OCI-LY1 (cell line): ENCODE results near the gene COG8.

Source experiments
- H2AFZ ChIP-seq: fragments of 200-600 bp; sonication (generic), shearing (Covaris generic); 2 replicates; pipeline ENCODE4 v1.6.0; 2014; ENCODE audit warnings: antibody characterized with exemption, mild to moderate bottlenecking, low read length
- H3F3A ChIP-seq: fragments of 200-600 bp; sonication (generic), shearing (Covaris generic); 2 replicates; pipeline ENCODE4 v1.6.0; 2014; ENCODE audit warnings: mild to moderate bottlenecking, antibody characterized with exemption, low read length, moderate library complexity; ENCODE audit not compliant: insufficient read depth
- H3K27ac ChIP-seq: fragments of 200-600 bp; sonication (generic); 2 replicates; pipeline ENCODE4 v1.5.1; 2014; ENCODE audit warnings: low read length, mixed run types, mild to moderate bottlenecking, low read depth; ENCODE audit not compliant: poor library complexity, severe bottlenecking
- H3K27me3 ChIP-seq: fragments of 200-600 bp; sonication (generic); 2 replicates; pipeline ENCODE4 v1.6.0; 2014; ENCODE audit warnings: antibody characterized with exemption, mild to moderate bottlenecking, low read length, moderate library complexity; ENCODE audit not compliant: insufficient read depth
- H3K36me3 ChIP-seq: fragments of 200-600 bp; sonication (generic); 2 replicates; pipeline ENCODE4 v1.6.1; 2014; ENCODE audit warnings: mild to moderate bottlenecking, antibody characterized with exemption, low read length, moderate library complexity, mixed read lengths; ENCODE audit not compliant: insufficient read depth
- H3K4me1 ChIP-seq: fragments of 200-600 bp; sonication (generic); 2 replicates; pipeline ENCODE4 v1.5.1; 2014; ENCODE audit warnings: mild to moderate bottlenecking, low read length, moderate library complexity; ENCODE audit not compliant: insufficient read depth, severe bottlenecking
- H3K4me2 ChIP-seq: fragments of 200-600 bp; sonication (generic), shearing (Covaris generic); 2 replicates; pipeline ENCODE4 v1.6.1; 2014; ENCODE audit warnings: low read length
- H3K4me3 ChIP-seq: fragments of 200-600 bp; sonication (generic); 2 replicates; pipeline ENCODE4 v1.5.1; 2014; ENCODE audit warnings: low read length, low read depth, mild to moderate bottlenecking, mixed read lengths; ENCODE audit not compliant: poor library complexity, severe bottlenecking
- H3K79me2 ChIP-seq: fragments of 200-600 bp; shearing (Covaris generic); 2 replicates; pipeline ENCODE4 v1.6.1; 2016; ENCODE audit warnings: mixed run types, low read length, mixed read lengths; ENCODE audit not compliant: insufficient read depth
- H3K9ac ChIP-seq: fragments of 200-600 bp; sonication (generic), shearing (Covaris generic); 2 replicates; pipeline ENCODE4 v1.6.1; 2014; ENCODE audit warnings: mild to moderate bottlenecking, low read length, mixed read lengths
- H3K9me2 ChIP-seq: fragments of 200-600 bp; sonication (generic), shearing (Covaris generic); 2 replicates; pipeline ENCODE4 v1.6.1; 2014; ENCODE audit warnings: low read depth, mild to moderate bottlenecking, low read length, mixed read lengths
- H3K9me3 ChIP-seq: fragments of 200-600 bp; shearing (Covaris generic); 2 replicates; pipeline ENCODE4 v1.6.1; 2014; ENCODE audit warnings: low read length, mixed read lengths
- H4K20me1 ChIP-seq: fragments of 200-600 bp; sonication (generic), shearing (Covaris generic); 2 replicates; pipeline ENCODE4 v1.6.0; 2016; ENCODE audit warnings: mild to moderate bottlenecking, low read length; ENCODE audit not compliant: insufficient read depth
- CTCF ChIP-seq: fragments of 200-600 bp; sonication (generic), shearing (Covaris generic); IDR thresholded peaks from 2 replicates; pipeline ENCODE4 v1.5.1; 2017; ENCODE audit warnings: mild to moderate bottlenecking, antibody characterized with exemption, low read length, moderate library complexity, mixed read lengths
- EZH2 ChIP-seq: fragments of 200-600 bp; sonication (generic), shearing (Covaris generic); IDR thresholded peaks from 2 replicates; pipeline ENCODE4 v1.8.0; 2017; ENCODE audit warnings: borderline replicate concordance, mixed run types, mild to moderate bottlenecking, antibody characterized with exemption, low read length, moderate library complexity, mixed read lengths

COG8 gene

GRCh38 chr16:69315486-69316311, 23.7 kb downstream of the COG8 start:
- Histone ChIP-seq H2AFZ (no peak overlapping the region), H3K4me2 (no peak overlapping the region), H3K36me3 (peaks cover 67% of the 10 kb centered on the region), H3K9me3 (no peaks in the 10 kb centered on the region), H3K9me2 (no peaks in the 10 kb centered on the region), H3K27ac (no peak overlapping the region), H3K4me3 (no peak overlapping the region), H3F3A (no peaks in the 10 kb centered on the region), H3K79me2 (peaks cover 8% of the 10 kb centered on the region), H3K9ac (no peak overlapping the region), H4K20me1 (no peaks in the 10 kb centered on the region), H3K27me3 (no peaks in the 10 kb centered on the region), H3K4me1 (peaks cover 6% of the 10 kb centered on the region)
- TF ChIP-seq EZH2, result no peak
- no peak for TF ChIP-seq CTCF

GRCh38 chr16:69314534-69314933, 24.8 kb downstream of the COG8 start:
- Histone ChIP-seq H3K36me3 (peaks cover 55% of the 10 kb centered on the region), H3K4me2 (no peak overlapping the region)

GRCh38 chr16:69313469-69313868, 25.9 kb downstream of the COG8 start:
- peaks cover 8% of the 10 kb centered on the region for H3K79me2 ChIP-seq

More at GRCh38 chr16:69314534-69314933, 24.8 kb downstream of the COG8 start:
- H3K27ac ChIP-seq, result no peak overlapping the region
- no peaks in the 10 kb centered on the region for H4K20me1 ChIP-seq
- H3K9ac ChIP-seq, result no peak overlapping the region
- H3K4me3 ChIP-seq, result no peak overlapping the region
- H3K9me3 ChIP-seq, result no peaks in the 10 kb centered on the region
- peaks cover 10% of the 10 kb centered on the region for H3K4me1 ChIP-seq
- peaks cover 8% of the 10 kb centered on the region for H3K79me2 ChIP-seq
- no peaks in the 10 kb centered on the region for H3K9me2 ChIP-seq
- H3K27me3 ChIP-seq, result no peaks in the 10 kb centered on the region
- TF ChIP-seq EZH2, result no peak
- no peak for TF ChIP-seq CTCF
- H3F3A ChIP-seq, result no peaks in the 10 kb centered on the region
- H2AFZ ChIP-seq, result no peak overlapping the region

More at GRCh38 chr16:69313469-69313868, 25.9 kb downstream of the COG8 start:
- H3K9me2 ChIP-seq, result no peaks in the 10 kb centered on the region
- H3K4me3 ChIP-seq, result no peak overlapping the region
- H3F3A ChIP-seq, result no peaks in the 10 kb centered on the region; the same call in 1 of the 2 replicates
- no peaks in the 10 kb centered on the region for H4K20me1 ChIP-seq
- H3K27me3 ChIP-seq, result no peaks in the 10 kb centered on the region
- peaks cover 45% of the 10 kb centered on the region for H3K36me3 ChIP-seq
- H3K4me2 ChIP-seq, result no peak overlapping the region
- peaks cover 10% of the 10 kb centered on the region for H3K4me1 ChIP-seq
- H2AFZ ChIP-seq, result no peak overlapping the region
- no peak overlapping the region for H3K9ac ChIP-seq
- no peak overlapping the region for H3K27ac ChIP-seq
- TF ChIP-seq EZH2, result no peak
- no peak for TF ChIP-seq CTCF
- H3K9me3 ChIP-seq, result no peaks in the 10 kb centered on the region
